ENCODE results near the gene NARS2. TPM values are rescaled to one million over a fixed set of nuclear protein-coding genes. Genes with fewer than 3 reads are reported as not detected.

The NARS2 gene
- total RNA-seq, 4 donors from 2014 or later: 6.4 to 15.1 (median 10.4) TPM

DNA sequence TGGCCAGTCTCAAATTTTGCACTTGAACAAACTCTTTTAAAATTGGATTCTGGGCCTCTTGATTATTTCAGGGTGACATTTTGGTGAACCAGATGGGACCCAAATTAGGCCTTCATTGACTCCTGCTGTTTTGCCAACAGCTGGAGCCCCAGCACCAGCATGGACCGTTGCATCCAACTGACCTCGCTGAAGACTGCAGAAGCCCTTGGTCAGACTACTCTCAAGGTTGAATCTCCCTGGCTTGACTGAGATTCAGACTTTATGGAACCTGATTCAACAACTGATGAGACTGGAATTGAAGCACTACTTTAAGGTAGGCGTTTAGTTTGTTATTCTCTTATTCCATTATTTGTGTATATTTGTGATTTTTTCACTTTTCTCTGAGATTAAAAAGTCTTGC, 41.7 kb downstream of the NARS2 start:
- H3K27ac ChIP-seq: no peak overlapping the region
- in situ Hi-C loops (cut with MboI; ENCODE audit: low pct_ligation_motif_present in 1 of 4, low pct_unique_long_range_greater_than_20kb in 1 of 4, low sequenced_read_pairs in 3 of 4) (no loop called here), intact Hi-C loops (cut with DNase I; ENCODE audit: low total_unique reads) (no loop called here)
- H3K27me3 ChIP-seq: no peaks in the 10 kb centered on the region
- H3K9me3 ChIP-seq: no peaks in the 10 kb centered on the region
- 75 to 80% methylated on average over 3 of the region's 3 CpGs for WGBS, 2 donors (ENCODE audit: low coverage in 1 of 2)
- H3K4me1 ChIP-seq: no peaks in the 10 kb centered on the region
- no peak for TF ChIP-seq POLR2A (IDR thresholded peaks at IDR 0.05)
- TF ChIP-seq, protein P1, sequence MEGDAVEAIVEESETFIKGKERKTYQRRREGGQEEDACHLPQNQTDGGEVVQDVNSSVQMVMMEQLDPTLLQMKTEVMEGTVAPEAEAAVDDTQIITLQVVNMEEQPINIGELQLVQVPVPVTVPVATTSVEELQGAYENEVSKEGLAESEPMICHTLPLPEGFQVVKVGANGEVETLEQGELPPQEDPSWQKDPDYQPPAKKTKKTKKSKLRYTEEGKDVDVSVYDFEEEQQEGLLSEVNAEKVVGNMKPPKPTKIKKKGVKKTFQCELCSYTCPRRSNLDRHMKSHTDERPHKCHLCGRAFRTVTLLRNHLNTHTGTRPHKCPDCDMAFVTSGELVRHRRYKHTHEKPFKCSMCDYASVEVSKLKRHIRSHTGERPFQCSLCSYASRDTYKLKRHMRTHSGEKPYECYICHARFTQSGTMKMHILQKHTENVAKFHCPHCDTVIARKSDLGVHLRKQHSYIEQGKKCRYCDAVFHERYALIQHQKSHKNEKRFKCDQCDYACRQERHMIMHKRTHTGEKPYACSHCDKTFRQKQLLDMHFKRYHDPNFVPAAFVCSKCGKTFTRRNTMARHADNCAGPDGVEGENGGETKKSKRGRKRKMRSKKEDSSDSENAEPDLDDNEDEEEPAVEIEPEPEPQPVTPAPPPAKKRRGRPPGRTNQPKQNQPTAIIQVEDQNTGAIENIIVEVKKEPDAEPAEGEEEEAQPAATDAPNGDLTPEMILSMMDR (IDR thresholded peaks at IDR 0.05): no peak
- TF ChIP-seq POLR2AphosphoS5 (IDR thresholded peaks at IDR 0.05): no peak
- no peak for TF ChIP-seq EP300 (IDR thresholded peaks at IDR 0.05; ENCODE audit: low read depth)
- no peaks in the 10 kb centered on the region for H3K36me3 ChIP-seq
- no peak overlapping the region for H3K4me3 ChIP-seq
- no peak for DNase-seq

DNA sequence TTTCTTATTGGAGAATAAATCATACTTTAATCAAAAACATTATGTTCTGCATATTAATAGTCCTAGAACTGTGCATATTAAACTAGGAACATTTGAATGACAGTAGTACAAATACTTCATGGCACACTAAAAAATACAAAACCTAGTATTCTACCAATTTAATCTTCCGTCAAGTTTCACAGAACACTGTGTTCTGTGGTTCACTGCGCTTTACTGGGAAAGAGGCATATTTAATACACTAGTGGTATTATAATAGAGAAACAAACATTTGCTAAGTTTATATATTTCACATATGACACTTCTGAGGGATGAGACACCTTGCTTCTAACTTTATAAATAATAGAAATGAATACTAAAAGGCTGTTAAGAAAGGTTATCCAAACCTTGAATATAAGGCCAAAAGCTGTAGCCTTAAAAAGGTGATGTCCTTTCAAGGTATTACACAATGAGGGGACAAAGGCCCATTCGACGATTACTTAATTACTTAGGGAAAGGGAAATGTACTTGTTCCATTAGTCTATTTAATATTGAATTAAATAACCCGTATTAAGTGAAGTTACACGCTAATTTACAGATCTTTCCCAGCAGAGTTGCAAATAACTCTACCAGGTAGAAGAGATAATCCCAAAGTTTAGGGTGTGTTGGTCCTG, 48.0 kb downstream of the NARS2 start:
- no peak overlapping the region for H3K4me3 ChIP-seq
- H3K27ac ChIP-seq: no peak overlapping the region
- H3K4me1 ChIP-seq: no peaks in the 10 kb centered on the region
- intact Hi-C loops (cut with DNase I; ENCODE audit: low total_unique reads): no loop called here
- no peak for DNase-seq
- 79 to 90% methylated on average over 6 of the region's 6 CpGs for WGBS, 2 donors (ENCODE audit: low coverage in 1 of 2)
- in situ Hi-C loops (cut with MboI; ENCODE audit: low pct_ligation_motif_present in 1 of 4, low pct_unique_long_range_greater_than_20kb in 1 of 4, low sequenced_read_pairs in 3 of 4): no loop called here
- H3K9me3 ChIP-seq: no peaks in the 10 kb centered on the region
- H3K36me3 ChIP-seq: no peaks in the 10 kb centered on the region
- TF ChIP-seq POLR2A (IDR thresholded peaks at IDR 0.05) (no peak), POLR2AphosphoS5 (IDR thresholded peaks at IDR 0.05) (no peak), EP300 (IDR thresholded peaks at IDR 0.05; ENCODE audit: low read depth) (no peak)
- TF ChIP-seq, protein P1 (IDR thresholded peaks at IDR 0.05): no peak
- H3K27me3 ChIP-seq: no peaks in the 10 kb centered on the region

DNA sequence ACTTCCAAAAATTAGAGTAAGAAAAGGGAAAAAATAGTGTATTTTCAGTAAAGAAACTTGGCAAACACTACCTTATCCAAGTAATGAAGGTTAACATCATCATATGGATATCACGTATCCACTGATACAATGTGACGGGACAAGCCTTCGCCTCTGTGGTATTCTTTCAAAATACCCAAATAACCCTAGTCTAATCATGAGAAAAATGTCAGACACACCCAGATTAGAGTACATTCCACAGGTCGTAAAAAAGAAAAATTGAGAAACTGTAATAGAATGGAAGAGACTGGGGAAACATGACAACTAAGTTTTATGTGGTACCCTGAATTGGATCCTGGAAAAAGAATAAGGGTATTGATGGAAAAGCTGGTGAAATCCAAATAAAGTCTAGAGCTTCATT, 48.9 kb downstream of the NARS2 start:
- Histone ChIP-seq H3K36me3 (no peaks in the 10 kb centered on the region), H3K4me1 (no peaks in the 10 kb centered on the region), H3K9me3 (no peaks in the 10 kb centered on the region), H3K4me3 (no peak overlapping the region), H3K27ac (no peak overlapping the region), H3K27me3 (no peaks in the 10 kb centered on the region)
- DNase-seq: no peak
- TF ChIP-seq POLR2A (IDR thresholded peaks at IDR 0.05): no peak
- no peak for TF ChIP-seq EP300 (IDR thresholded peaks at IDR 0.05; ENCODE audit: low read depth)
- TF ChIP-seq POLR2AphosphoS5 (IDR thresholded peaks at IDR 0.05): no peak
- TF ChIP-seq, protein P1 (IDR thresholded peaks at IDR 0.05): no peak
- in situ Hi-C loops (cut with MboI; ENCODE audit: low pct_ligation_motif_present in 1 of 4, low pct_unique_long_range_greater_than_20kb in 1 of 4, low sequenced_read_pairs in 3 of 4): no loop called here
- 89 to 91% methylated on average over 4 of the region's 4 CpGs for WGBS, 2 donors (ENCODE audit: low coverage in 1 of 2)
- intact Hi-C loops (cut with DNase I; ENCODE audit: low total_unique reads): no loop called here

DNA sequence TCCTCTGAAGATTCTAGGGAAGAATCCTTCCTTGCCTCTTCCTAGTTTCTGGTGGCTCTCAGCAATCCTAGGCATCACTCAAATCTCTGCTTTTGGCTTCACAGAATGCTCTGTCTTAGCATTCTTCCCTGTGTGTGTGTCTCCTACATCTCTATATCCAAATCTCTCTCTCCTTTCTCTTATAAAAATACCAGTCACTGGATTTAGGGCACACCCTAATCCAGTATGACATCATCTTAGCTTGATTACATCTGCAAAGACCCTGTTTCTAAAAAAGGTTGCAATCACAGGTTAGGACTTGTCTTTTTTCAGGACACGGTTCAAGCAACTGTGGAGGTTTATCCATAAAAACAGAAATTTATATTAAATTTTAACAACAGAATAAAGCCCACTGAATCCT, 54.4 kb downstream of the NARS2 start:
- in situ Hi-C loops (cut with MboI; ENCODE audit: low pct_ligation_motif_present in 1 of 4, low pct_unique_long_range_greater_than_20kb in 1 of 4, low sequenced_read_pairs in 3 of 4): no loop called here
- 83 to 95% methylated on average over 1 of the region's 1 CpG for WGBS, 2 donors (ENCODE audit: low coverage in 1 of 2)
- no peaks in the 10 kb centered on the region for H3K9me3 ChIP-seq
- H3K27ac ChIP-seq: no peak overlapping the region
- TF ChIP-seq POLR2A (IDR thresholded peaks at IDR 0.05): no peak
- TF ChIP-seq, protein P1 (IDR thresholded peaks at IDR 0.05): no peak
- TF ChIP-seq EP300 (IDR thresholded peaks at IDR 0.05; ENCODE audit: low read depth): no peak
- no peak for TF ChIP-seq POLR2AphosphoS5 (IDR thresholded peaks at IDR 0.05)
- H3K4me1 ChIP-seq: no peaks in the 10 kb centered on the region
- no peaks in the 10 kb centered on the region for H3K27me3 ChIP-seq
- no peaks in the 10 kb centered on the region for H3K36me3 ChIP-seq
- no peak overlapping the region for H3K4me3 ChIP-seq
- no peak for DNase-seq
- intact Hi-C loops (cut with DNase I; ENCODE audit: low total_unique reads): no loop called here

Measured in transverse colon (tissue), 4 donors.